HCT116 (cell line): Measurements from ENCODE around the gene ZNFX1. TPM values are rescaled to one million over a fixed set of nuclear protein-coding genes. Genes with fewer than 3 reads are reported as not detected.

Experiments
- ATAC-seq: fragments of 200-7000 bp; cut with Tn5 transposase; 2 replicates; pipeline ENCODE4 v1.9.1; 2020; ENCODE audit warnings: mild to moderate bottlenecking, moderate library complexity
- BruUV-seq: library from RNA; stranded (reverse); fragments of 400-500 nt; replicated peaks from 2 replicates; lab custom pipeline; 2021; lab: Mats Ljungman, UMichigan
- CTCF ChIA-PET: fragments of 300-600 bp; sonication (Branson Sonifier 250); formaldehyde crosslinking; loops from one replicate; lab custom pipeline; 2021; ENCODE audit warnings: antibody characterized with exemption; lab: Charles Lee
- POLR2A ChIA-PET: fragments of 300-600, 350-600 bp; sonication (Branson Sonifier 250); formaldehyde crosslinking; loops from one replicate; lab custom pipeline; 2021; ENCODE audit warnings: antibody characterized with exemption; lab: Charles Lee
- RAD21 ChIA-PET, 2 experiments: fragments of 300-600 bp; sonication (Branson Sonifier 250); formaldehyde crosslinking; loops; one replicate each; lab custom pipeline; 2023; ENCODE audit warnings: low total read pairs in 2 of 2; ENCODE audit not compliant: uncharacterized antibody in 2 of 2, unreplicated experiment in 2 of 2, low non-redundant PET in 1 of 2; lab: Charles Lee
- DNase-seq: peaks from one replicate; pipeline ENCODE4 v3.0.0-alpha.2; 2010; ENCODE audit warnings: low read depth, low spot score
- H2AFZ ChIP-seq: fragments of 200-600 bp; shearing (Covaris generic), sonication (generic); 2 replicates; pipeline ENCODE4 v1.6.1; 2017; ENCODE audit warnings: low read depth, mixed run types, mixed read lengths, antibody characterized with exemption, low read length; ENCODE audit not compliant: poor library complexity, severe bottlenecking
- H3K27ac ChIP-seq: 2 replicates; pipeline ENCODE4 v1.5.1; 2012; ENCODE audit warnings: low read depth, low read length
- H3K27me3 ChIP-seq: fragments of 200-600 bp; sonication (generic); 2 replicates; pipeline ENCODE4 v1.6.1; 2016; ENCODE audit warnings: mixed run types, low read length, mixed read lengths; ENCODE audit not compliant: insufficient read depth
- H3K36me3 ChIP-seq, 2 experiments: fragments of 200-500 bp in 1 of 2; fragments of 200-600 bp in 1 of 2; sonication (Bioruptor generic) in 1 of 2; sonication (generic) in 1 of 2; 2 replicates each; pipeline versions ENCODE4 v1.5.1 to v1.6.1; 2014 to 2016; ENCODE audit warnings: low read length in 2 of 2, inconsistent platforms in 1 of 2, mixed read lengths in 1 of 2, mixed run types in 1 of 2; ENCODE audit not compliant: insufficient read depth in 2 of 2, control insufficient read depth in 1 of 2
- H3K4me1 ChIP-seq, 2 experiments: fragments of 200-600 bp in 1 of 2; sonication (generic) in 1 of 2; 2 replicates each; pipeline versions ENCODE4 v1.5.1 to v1.6.1; 2012 to 2017; ENCODE audit warnings: low read length in 2 of 2, inconsistent platforms in 1 of 2, mild to moderate bottlenecking in 1 of 2, mixed read lengths in 1 of 2, mixed run types in 1 of 2, moderate library complexity in 1 of 2; ENCODE audit not compliant: insufficient read depth in 2 of 2, control insufficient read depth in 1 of 2
- H3K4me2 ChIP-seq: fragments of 200-600 bp; sonication (generic); 2 replicates; pipeline ENCODE4 v1.6.1; 2017; ENCODE audit warnings: mixed run types, low read length, mixed read lengths
- H3K4me3 ChIP-seq, 2 experiments: fragments of 200-600 bp in 1 of 2; sonication (generic) in 1 of 2; replicated peaks in 1 of 2; 2 replicates each; pipeline ENCODE4 v1.5.1; 2011 to 2016; ENCODE audit warnings: low read length in 2 of 2, control low read depth in 1 of 2, low read depth in 1 of 2, mild to moderate bottlenecking in 1 of 2, mixed read lengths in 1 of 2, mixed run types in 1 of 2
- H3K79me2 ChIP-seq: fragments of 200-600 bp; sonication (generic); 2 replicates; pipeline ENCODE4 v1.6.1; 2017; ENCODE audit warnings: mild to moderate bottlenecking, mixed run types, low read length, moderate library complexity, mixed read lengths; ENCODE audit not compliant: insufficient read depth
- H3K9ac ChIP-seq: fragments of 200-600 bp; sonication (generic); 2 replicates; pipeline ENCODE4 v1.6.1; 2016; ENCODE audit warnings: low read length, mixed read lengths
- H3K9me2 ChIP-seq: fragments of 200-600 bp; sonication (generic), shearing (Covaris generic); 2 replicates; pipeline ENCODE4 v1.6.1; 2017; ENCODE audit warnings: mixed run types, mild to moderate bottlenecking, moderate library complexity; ENCODE audit not compliant: insufficient read depth
- H3K9me3 ChIP-seq, 2 experiments: fragments of 200-500 bp in 1 of 2; fragments of 200-600 bp in 1 of 2; sonication (Bioruptor generic) in 1 of 2; sonication (generic) in 1 of 2; 2 replicates each; pipeline ENCODE4 v1.6.1; 2014 to 2017; ENCODE audit warnings: low read length in 2 of 2, mixed read lengths in 2 of 2, inconsistent platforms in 1 of 2, low read depth in 1 of 2, mild to moderate bottlenecking in 1 of 2, mixed run types in 1 of 2, moderate library complexity in 1 of 2; ENCODE audit not compliant: control insufficient read depth in 1 of 2, insufficient read depth in 1 of 2
- H4K20me1 ChIP-seq: fragments of 200-600 bp; sonication (generic), shearing (Covaris generic); 2 replicates; pipeline ENCODE4 v1.6.1; 2017; ENCODE audit warnings: mixed run types, mild to moderate bottlenecking, moderate library complexity; ENCODE audit not compliant: insufficient read depth
- CBX3 ChIP-seq: IDR thresholded peaks from 2 replicates; pipeline ENCODE4 v1.6.1; 2012; ENCODE audit warnings: low read depth
- CEBPB ChIP-seq: IDR thresholded peaks from 2 replicates; pipeline ENCODE4 v1.6.1; 2012; ENCODE audit warnings: low read depth
- CTCF ChIP-seq, 3 experiments: fragments of 200-600 bp in 1 of 3; sonication (generic) in 1 of 3; IDR thresholded peaks in 2 of 3; conservative IDR thresholded peaks in 1 of 3; 2 replicates each; pipeline ENCODE4 v1.5.1; 2012 to 2017; ENCODE audit warnings: low read depth in 2 of 3, low read length in 2 of 3, antibody characterized with exemption in 1 of 3, borderline replicate concordance in 1 of 3, control low read depth in 1 of 3, mild to moderate bottlenecking in 1 of 3, mixed read lengths in 1 of 3, mixed run types in 1 of 3, moderate library complexity in 1 of 3; ENCODE audit not compliant: insufficient read depth in 1 of 3
- EGR1 ChIP-seq: IDR thresholded peaks from 2 replicates; pipeline ENCODE4 v1.6.1; 2012; ENCODE audit warnings: low read depth
- ELF1 ChIP-seq: IDR thresholded peaks from 2 replicates; pipeline ENCODE4 v1.6.1; 2012; ENCODE audit warnings: low read depth, borderline replicate concordance
- EZH2 ChIP-seq: fragments of 200-600 bp; sonication (generic); IDR thresholded peaks from 2 replicates; pipeline ENCODE4 v1.6.1; 2017; ENCODE audit warnings: antibody characterized with exemption, mixed run types
- JUND ChIP-seq: IDR thresholded peaks from 2 replicates; pipeline ENCODE4 v1.6.1; 2012
- POLR2A ChIP-seq: IDR thresholded peaks from 2 replicates; pipeline ENCODE4 v1.7.0; 2011; ENCODE audit warnings: borderline replicate concordance; ENCODE audit not compliant: insufficient read depth, insufficient read length; ENCODE audit errors: extremely low read depth
- POLR2AphosphoS5 ChIP-seq: IDR thresholded peaks from 2 replicates; pipeline ENCODE4 v1.6.1; 2011; ENCODE audit warnings: mild to moderate bottlenecking, low read depth, low read length, moderate library complexity
- RAD21 ChIP-seq: IDR thresholded peaks from 2 replicates; pipeline ENCODE4 v1.6.1; 2012; ENCODE audit warnings: low read depth, mild to moderate bottlenecking
- SIN3A ChIP-seq: IDR thresholded peaks from 2 replicates; pipeline ENCODE4 v1.6.1; 2012; ENCODE audit warnings: low read depth
- SP1 ChIP-seq: IDR thresholded peaks from 2 replicates; pipeline ENCODE4 v1.6.1; 2012; ENCODE audit warnings: low read depth
- SRF ChIP-seq: IDR thresholded peaks from 2 replicates; pipeline ENCODE4 v1.6.1; 2012; ENCODE audit warnings: low read depth
- TCF7L2 ChIP-seq: IDR thresholded peaks from 2 replicates; pipeline ENCODE4 v1.7.0; 2011; ENCODE audit warnings: borderline replicate concordance, inconsistent platforms; ENCODE audit not compliant: insufficient read depth, insufficient read length; ENCODE audit errors: extremely low read depth
- ZFX ChIP-seq: fragments of 450-650 bp; IDR thresholded peaks from 2 replicates; pipeline ENCODE4 v1.6.1; 2017
- intact Hi-C: fragments of 100-400 bp; cut with micrococcal nuclease; formaldehyde crosslinking; loops from 2 replicates; pipeline ENCODE4 v1.10.0; 2022
- total RNA-seq: library from RNA; stranded (reverse); gene quantifications from one replicate; pipeline ENCODE4 v1.2.1, GENCODE V29; 2021; ENCODE audit not compliant: unreplicated experiment
- TF ChIP-seq, protein P1 (sequence below): IDR thresholded peaks from 2 replicates; pipeline ENCODE4 v1.6.1; 2012; ENCODE audit warnings: low read depth
- TF ChIP-seq, protein P2 (sequence below): IDR thresholded peaks from 2 replicates; pipeline ENCODE4 v1.6.1; 2012

ZNFX1 gene
- total RNA-seq, 1 experiment from 2014 or later, result 24.1 TPM

DNA sequence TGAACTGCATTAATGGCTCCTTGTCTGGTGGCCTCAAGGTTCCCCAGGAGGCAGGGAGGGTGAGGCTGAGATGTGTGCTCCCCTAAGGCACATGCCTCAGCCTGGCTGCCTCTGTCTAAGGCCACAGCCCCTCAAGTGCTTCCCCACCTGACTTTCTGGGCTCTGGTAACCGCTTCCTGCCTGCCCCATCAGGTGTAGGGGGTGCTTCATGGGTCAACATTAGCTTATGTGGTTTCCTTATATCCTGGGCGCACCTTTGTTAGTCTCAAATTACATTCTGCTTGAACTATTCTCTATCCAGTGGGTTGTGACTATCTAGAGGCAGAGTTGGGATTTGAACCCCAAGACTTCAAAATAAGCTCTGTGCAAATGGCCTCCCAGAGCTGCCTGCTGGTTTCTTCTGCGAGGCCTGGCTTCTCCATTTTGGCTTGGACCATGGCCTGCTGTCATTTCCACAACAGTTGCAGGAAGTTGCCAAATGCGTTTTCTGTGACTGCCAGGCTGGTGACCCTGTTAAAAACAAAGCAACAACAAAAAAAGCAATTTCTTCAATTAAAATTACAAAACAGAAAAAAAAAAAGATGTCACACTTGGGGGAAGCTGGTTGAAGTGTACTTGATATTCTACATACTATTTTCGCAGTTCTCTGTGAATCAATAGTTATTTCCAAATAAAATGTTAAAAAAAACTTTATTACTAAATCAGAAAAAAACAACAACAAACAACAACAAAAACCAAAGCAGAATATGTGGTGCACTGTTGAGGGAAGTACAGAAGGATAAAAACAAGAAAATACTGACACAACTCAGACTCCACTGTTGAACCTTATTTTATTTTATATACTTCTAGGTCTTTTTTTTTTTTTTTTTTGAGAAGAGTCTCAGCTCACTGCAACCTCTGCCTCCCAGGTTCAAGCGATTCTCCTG, 20.0 kb upstream of the ZNFX1 start:
- Histone ChIP-seq H3K36me3 (no peaks in the 10 kb centered on the region), H3K9me2 (no peaks in the 10 kb centered on the region), H3K4me1 (no peaks in the 10 kb centered on the region; a peak in 1 of 4 replicates), H2AFZ (no peak overlapping the region), H4K20me1 (no peaks in the 10 kb centered on the region), H3K9ac (no peak overlapping the region), H3K79me2 (no peaks in the 10 kb centered on the region), H3K27me3 (no peaks in the 10 kb centered on the region), H3K4me3 (no peak overlapping the region), H3K9me3 (no peaks in the 10 kb centered on the region), H3K27ac (no peak overlapping the region), H3K4me2 (no peak overlapping the region)
- intact Hi-C loops, result no loop called here
- DNase-seq, result no peak
- ChIA-PET CTCF (interaction anchor here (1.0 kb wide), 1 partner anchor 23 kb away, joined by 3 read pairs; no protein-coding TSS in a partner anchor), POLR2A (interaction anchor here (1.1 kb wide), 1 partner anchor 101 kb away, joined by 3 read pairs; no protein-coding TSS in a partner anchor), RAD21 (no interaction called here)
- BruUV-seq, result no TSS peak
- TF ChIP-seq JUND (no peak), POLR2AphosphoS5 (no peak), CTCF (IDR thresholded peaks at IDR 0.05 in 2 of 3, conservative IDR thresholded peaks at IDR 0.05 in 1 of 3; ENCODE audit: borderline replicate concordance in 1 of 3, insufficient read depth in 1 of 3, low read depth in 2 of 3, low read length in 2 of 3) (no peak), EGR1 (no peak), SIN3A (no peak), CBX3 (no peak), ELF1 (no peak), EZH2 (no peak), RAD21 (no peak), POLR2A (no peak), TCF7L2 (no peak), CEBPB (no peak), SRF (no peak), SP1 (no peak), ZFX (no peak)
- TF ChIP-seq, protein P1, sequence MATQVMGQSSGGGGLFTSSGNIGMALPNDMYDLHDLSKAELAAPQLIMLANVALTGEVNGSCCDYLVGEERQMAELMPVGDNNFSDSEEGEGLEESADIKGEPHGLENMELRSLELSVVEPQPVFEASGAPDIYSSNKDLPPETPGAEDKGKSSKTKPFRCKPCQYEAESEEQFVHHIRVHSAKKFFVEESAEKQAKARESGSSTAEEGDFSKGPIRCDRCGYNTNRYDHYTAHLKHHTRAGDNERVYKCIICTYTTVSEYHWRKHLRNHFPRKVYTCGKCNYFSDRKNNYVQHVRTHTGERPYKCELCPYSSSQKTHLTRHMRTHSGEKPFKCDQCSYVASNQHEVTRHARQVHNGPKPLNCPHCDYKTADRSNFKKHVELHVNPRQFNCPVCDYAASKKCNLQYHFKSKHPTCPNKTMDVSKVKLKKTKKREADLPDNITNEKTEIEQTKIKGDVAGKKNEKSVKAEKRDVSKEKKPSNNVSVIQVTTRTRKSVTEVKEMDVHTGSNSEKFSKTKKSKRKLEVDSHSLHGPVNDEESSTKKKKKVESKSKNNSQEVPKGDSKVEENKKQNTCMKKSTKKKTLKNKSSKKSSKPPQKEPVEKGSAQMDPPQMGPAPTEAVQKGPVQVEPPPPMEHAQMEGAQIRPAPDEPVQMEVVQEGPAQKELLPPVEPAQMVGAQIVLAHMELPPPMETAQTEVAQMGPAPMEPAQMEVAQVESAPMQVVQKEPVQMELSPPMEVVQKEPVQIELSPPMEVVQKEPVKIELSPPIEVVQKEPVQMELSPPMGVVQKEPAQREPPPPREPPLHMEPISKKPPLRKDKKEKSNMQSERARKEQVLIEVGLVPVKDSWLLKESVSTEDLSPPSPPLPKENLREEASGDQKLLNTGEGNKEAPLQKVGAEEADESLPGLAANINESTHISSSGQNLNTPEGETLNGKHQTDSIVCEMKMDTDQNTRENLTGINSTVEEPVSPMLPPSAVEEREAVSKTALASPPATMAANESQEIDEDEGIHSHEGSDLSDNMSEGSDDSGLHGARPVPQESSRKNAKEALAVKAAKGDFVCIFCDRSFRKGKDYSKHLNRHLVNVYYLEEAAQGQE, result no peak
- TF ChIP-seq, protein P2, sequence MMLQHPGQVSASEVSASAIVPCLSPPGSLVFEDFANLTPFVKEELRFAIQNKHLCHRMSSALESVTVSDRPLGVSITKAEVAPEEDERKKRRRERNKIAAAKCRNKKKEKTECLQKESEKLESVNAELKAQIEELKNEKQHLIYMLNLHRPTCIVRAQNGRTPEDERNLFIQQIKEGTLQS, result no peak
- no peak for ATAC-seq
